ENCODE measurements around the gene MUC2. TPM values are rescaled to one million over a fixed set of nuclear protein-coding genes. Genes with fewer than 3 reads are reported as not detected.

Gene MUC2
- total and polyA plus RNA-seq, 2 of the 4 experiments (the other 2 are of a cell fraction): not detected

DNA sequence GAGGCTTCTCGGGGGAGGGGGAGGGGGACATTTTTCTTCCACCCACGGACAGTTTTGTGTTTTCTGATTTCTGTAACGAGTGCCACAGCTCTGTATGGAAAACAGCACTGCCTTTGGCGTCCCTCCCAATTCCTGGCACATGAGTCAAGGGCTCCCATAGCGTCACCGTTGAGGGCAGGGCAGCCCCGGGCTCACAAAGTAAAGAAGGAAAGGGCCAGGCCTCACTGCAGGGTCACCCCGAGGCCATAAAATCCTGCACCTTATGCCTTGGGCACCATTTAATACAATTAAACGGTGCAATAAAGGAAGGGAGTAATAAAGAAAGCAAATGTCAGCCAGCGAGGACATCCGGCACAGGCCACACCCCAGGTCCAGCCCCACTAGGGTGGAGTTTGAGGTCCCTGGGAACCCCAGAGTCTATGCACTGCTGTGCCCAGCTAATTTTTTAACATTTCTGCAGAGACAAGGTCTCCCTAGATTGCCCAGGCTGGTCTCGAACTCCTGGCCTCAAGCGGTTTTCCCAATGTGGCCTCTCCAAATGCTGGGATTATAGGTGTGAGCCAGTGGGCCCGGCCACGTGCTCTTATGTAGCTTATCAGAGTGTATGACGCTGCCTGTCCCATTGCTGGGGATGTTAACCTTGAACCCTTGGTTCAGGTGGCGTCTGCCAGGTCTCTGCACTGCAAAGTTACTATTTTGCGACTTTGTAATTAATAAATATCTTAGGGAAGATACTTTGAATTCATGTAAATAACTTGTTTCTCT is 13.6 kb upstream of the MUC2 start:
- Histone ChIP-seq H3K23ac (ENCODE audit: low read depth, low read length) (no peak overlapping the region), H3K27me3 (ENCODE audit: control insufficient read depth, insufficient read depth, low read length) (no peaks in the 10 kb centered on the region; the same call in 1 of the 2 replicates), H3K14ac (replicated peaks; ENCODE audit: low read depth, low read length) (no peak overlapping the region), H3K4me1 (ENCODE audit: control insufficient read depth, insufficient read depth, low read length) (peaks cover 12% of the 10 kb centered on the region), H2BK5ac (ENCODE audit: low read depth, low read length, poor library complexity, severe bottlenecking) (peak overlapping the region; percentile 71), H3K4me3 (ENCODE audit: insufficient read depth, low read depth, low read length) (no peak overlapping the region), H4K5ac (ENCODE audit: low read depth, low read length) (no peak overlapping the region), H3K36me3 (ENCODE audit: control insufficient read depth, insufficient read depth, low read length) (no peaks in the 10 kb centered on the region), H4K8ac (ENCODE audit: low read depth in 2 of 2, low read length in 2 of 2) (peak overlapping the region in 1 of 2 experiments; percentile 19; a peak in 1 of 4 replicates), H3K9me3 (ENCODE audit: control insufficient read depth, insufficient read depth, low read length) (peaks cover 5% of the 10 kb centered on the region), H4K20me1 (ENCODE audit: insufficient read depth, low read length) (no peaks in the 10 kb centered on the region), H3K18ac (ENCODE audit: low read depth, low read length) (peak overlapping the region; percentile 56; the same call in 1 of the 2 replicates), H3K27ac (ENCODE audit: insufficient read depth, low read length) (no peak overlapping the region), H3K4ac (ENCODE audit: low read depth, low read length) (peak overlapping the region; percentile 0; the same call in 1 of the 2 replicates), H2BK15ac (ENCODE audit: low read depth, low read length) (0 out of 3 replicates have a peak overlapping the region, but pooled peaks have one; percentile 56), H2BK20ac (ENCODE audit: low read depth, low read length) (no peak overlapping the region), H3K9ac (ENCODE audit: low read depth, low read length) (no peak overlapping the region), H3K4me2 (ENCODE audit: low read depth, low read length) (peak overlapping the region; percentile 61; the same call in 1 of the 2 replicates), H2BK120ac (ENCODE audit: low read depth, low read length) (peak overlapping the region; percentile 26; the same call in 1 of the 2 replicates), H2AK5ac (ENCODE audit: low read depth, low read length) (no peak overlapping the region), H2AFZ (replicated peaks; ENCODE audit: low read length, poor library complexity) (peak overlapping the region; percentile 58), H3K79me1 (ENCODE audit: low read depth in 1 of 2, low read length in 2 of 2) (no peaks in the 10 kb centered on the region), H4K91ac (ENCODE audit: insufficient read depth, low read depth, low read length) (no peak overlapping the region), H3K9me1 (ENCODE audit: insufficient read depth, low read length) (no peaks in the 10 kb centered on the region), H3K56ac (ENCODE audit: extremely low read depth, insufficient read depth, low read length) (no peak overlapping the region), H2AK9ac (replicated peaks; ENCODE audit: low read depth, low read length, poor library complexity) (no peak overlapping the region)
- no peak for TF ChIP-seq CEBPB (IDR thresholded peaks at IDR 0.05; ENCODE audit: low read depth, low read length)
- TF ChIP-seq POLR2A (IDR thresholded peaks at IDR 0.05; ENCODE audit: low read depth, low read length): no peak
- no peak for TF ChIP-seq NFE2L2 (IDR thresholded peaks at IDR 0.05; ENCODE audit: low read depth, low read length)
- no peak for TF ChIP-seq MXI1 (IDR thresholded peaks at IDR 0.05; ENCODE audit: borderline replicate concordance, low read depth, low read length)
- no peak for TF ChIP-seq RCOR1 (IDR thresholded peaks at IDR 0.05; ENCODE audit: insufficient replicate concordance, low read length)
- no peak for TF ChIP-seq USF2 (IDR thresholded peaks at IDR 0.05; ENCODE audit: low read depth, low read length)
- TF ChIP-seq CHD1 (IDR thresholded peaks at IDR 0.05; ENCODE audit: low read depth, low read length): no peak
- TF ChIP-seq, protein P1, sequence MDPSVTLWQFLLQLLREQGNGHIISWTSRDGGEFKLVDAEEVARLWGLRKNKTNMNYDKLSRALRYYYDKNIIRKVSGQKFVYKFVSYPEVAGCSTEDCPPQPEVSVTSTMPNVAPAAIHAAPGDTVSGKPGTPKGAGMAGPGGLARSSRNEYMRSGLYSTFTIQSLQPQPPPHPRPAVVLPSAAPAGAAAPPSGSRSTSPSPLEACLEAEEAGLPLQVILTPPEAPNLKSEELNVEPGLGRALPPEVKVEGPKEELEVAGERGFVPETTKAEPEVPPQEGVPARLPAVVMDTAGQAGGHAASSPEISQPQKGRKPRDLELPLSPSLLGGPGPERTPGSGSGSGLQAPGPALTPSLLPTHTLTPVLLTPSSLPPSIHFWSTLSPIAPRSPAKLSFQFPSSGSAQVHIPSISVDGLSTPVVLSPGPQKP (IDR thresholded peaks at IDR 0.05; ENCODE audit: borderline replicate concordance, low read depth, low read length): no peak
- no peak for TF ChIP-seq BHLHE40 (IDR thresholded peaks at IDR 0.05; ENCODE audit: low read depth, low read length)
- TF ChIP-seq MAFK (IDR thresholded peaks at IDR 0.05; ENCODE audit: low read depth, low read length): no peak
- TF ChIP-seq RAD21 (IDR thresholded peaks at IDR 0.05; ENCODE audit: low read length): no peak
- TF ChIP-seq FOS (IDR thresholded peaks at IDR 0.05; ENCODE audit: low read depth, low read length): no peak
- TF ChIP-seq RFX5 (IDR thresholded peaks at IDR 0.05; ENCODE audit: low read depth, low read length): no peak
- no peak for TF ChIP-seq MAZ (IDR thresholded peaks at IDR 0.05; ENCODE audit: borderline replicate concordance, low read depth, low read length)
- TF ChIP-seq, protein P2, sequence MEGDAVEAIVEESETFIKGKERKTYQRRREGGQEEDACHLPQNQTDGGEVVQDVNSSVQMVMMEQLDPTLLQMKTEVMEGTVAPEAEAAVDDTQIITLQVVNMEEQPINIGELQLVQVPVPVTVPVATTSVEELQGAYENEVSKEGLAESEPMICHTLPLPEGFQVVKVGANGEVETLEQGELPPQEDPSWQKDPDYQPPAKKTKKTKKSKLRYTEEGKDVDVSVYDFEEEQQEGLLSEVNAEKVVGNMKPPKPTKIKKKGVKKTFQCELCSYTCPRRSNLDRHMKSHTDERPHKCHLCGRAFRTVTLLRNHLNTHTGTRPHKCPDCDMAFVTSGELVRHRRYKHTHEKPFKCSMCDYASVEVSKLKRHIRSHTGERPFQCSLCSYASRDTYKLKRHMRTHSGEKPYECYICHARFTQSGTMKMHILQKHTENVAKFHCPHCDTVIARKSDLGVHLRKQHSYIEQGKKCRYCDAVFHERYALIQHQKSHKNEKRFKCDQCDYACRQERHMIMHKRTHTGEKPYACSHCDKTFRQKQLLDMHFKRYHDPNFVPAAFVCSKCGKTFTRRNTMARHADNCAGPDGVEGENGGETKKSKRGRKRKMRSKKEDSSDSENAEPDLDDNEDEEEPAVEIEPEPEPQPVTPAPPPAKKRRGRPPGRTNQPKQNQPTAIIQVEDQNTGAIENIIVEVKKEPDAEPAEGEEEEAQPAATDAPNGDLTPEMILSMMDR (conservative IDR thresholded peaks at IDR 0.05; ENCODE audit: low read depth, low read length): no peak
- in situ Hi-C loops (cut with MboI; ENCODE audit: low sequenced_read_pairs) (no loop called here), intact Hi-C loops (cut with micrococcal nuclease) (no loop called here), dilution Hi-C loops (cut with HindIII; ENCODE audit: low sequenced_read_pairs, unreplicated experiment) (no loop called here)
- no TSS peak for BruUV-seq (replicated peaks)
- peak; percentile 56 for DNase-seq
- WGBS, 2 experiments (ENCODE audit: extremely low coverage in 2 of 2, insufficient read length in 1 of 2): 67% methylated on average over 10 of the region's 18 CpGs; no CpG with 5 or more reads in 1 of the 2 experiments
- POLR2A ChIA-PET (ENCODE audit: unreplicated experiment): no interaction called here
- ATAC-seq (ENCODE audit: low read depth): peak; percentile 65
- CTCF ChIA-PET: no interaction called here

Data from IMR-90 (cell line).